Measurements from ENCODE around the gene RANBP17. TPM values are rescaled to one million over a fixed set of nuclear protein-coding genes. Genes with fewer than 3 reads are reported as not detected.
"Not testable (repeated sequence)": the region's sequence is repeated elsewhere in the genome, so short reads cannot be mapped to it uniquely, and the experiment has no call there.

Gene RANBP17
- polyA plus RNA-seq, 1 donor from 2014 or later: 25.5 TPM

- Histone ChIP-seq H3K4me3 (ENCODE audit: low read length) (no peak overlapping the region), H3K9me2 (ENCODE audit: insufficient read depth, low read length) (no peaks in the 10 kb centered on the region), H3K4me2 (ENCODE audit: low read length) (no peak overlapping the region), H3K79me2 (replicated peaks; ENCODE audit: insufficient read depth, low read length) (no peaks in the 10 kb centered on the region), H4K20me1 (ENCODE audit: insufficient read depth) (no peaks in the 10 kb centered on the region), H3K27me3 (ENCODE audit: insufficient read depth, low read depth, low read length) (no peaks in the 10 kb centered on the region), H2AFZ (ENCODE audit: low read depth, low read length) (no peak overlapping the region), H3K36me3 (ENCODE audit: insufficient read depth, low read length) (no peaks in the 10 kb centered on the region), H3K9ac (ENCODE audit: low read length) (no peak overlapping the region), H3K27ac (ENCODE audit: low read length) (no peak overlapping the region), H3F3A (ENCODE audit: insufficient read depth, low read length, poor library complexity, severe bottlenecking) (no peaks in the 10 kb centered on the region), H3K9me3 (ENCODE audit: low read length) (no peaks in the 10 kb centered on the region)
- TF ChIP-seq REST (IDR thresholded peaks at IDR 0.05; ENCODE audit: borderline replicate concordance): no peak
- TF ChIP-seq CTCF (IDR thresholded peaks at IDR 0.05; ENCODE audit: poor library complexity, severe bottlenecking): no peak
- TF ChIP-seq EP300 (conservative IDR thresholded peaks at IDR 0.05; ENCODE audit: poor library complexity, severe bottlenecking): no peak
- TF ChIP-seq EZH2 (IDR thresholded peaks at IDR 0.05; ENCODE audit: borderline replicate concordance, insufficient read depth, low read length, poor library complexity, severe bottlenecking): no peak
- TF ChIP-seq RAD21 (conservative IDR thresholded peaks at IDR 0.05): no peak
- no peak for TF ChIP-seq MXI1 (conservative IDR thresholded peaks at IDR 0.05; ENCODE audit: poor library complexity, severe bottlenecking)
- TF ChIP-seq TAF1 (IDR thresholded peaks at IDR 0.05; ENCODE audit: low read depth): no peak
- no peak for TF ChIP-seq SMC3 (conservative IDR thresholded peaks at IDR 0.05; ENCODE audit: poor library complexity)
Observed at GRCh38 chr5:170923910-170924620, 62.2 kb downstream of the RANBP17 start.

- H3K9me3 ChIP-seq (ENCODE audit: low read length); H3K4me3 ChIP-seq (ENCODE audit: low read length); H3K36me3 ChIP-seq (ENCODE audit: insufficient read depth, low read length); H3K27me3 ChIP-seq (ENCODE audit: insufficient read depth, low read depth, low read length); H2AFZ ChIP-seq (ENCODE audit: low read depth, low read length); H3K9ac ChIP-seq (ENCODE audit: low read length); H3K4me2 ChIP-seq (ENCODE audit: low read length); H3F3A ChIP-seq (ENCODE audit: insufficient read depth, low read length, poor library complexity, severe bottlenecking); H3K9me2 ChIP-seq (ENCODE audit: insufficient read depth, low read length); H4K20me1 ChIP-seq (ENCODE audit: insufficient read depth); H3K79me2 ChIP-seq (replicated peaks; ENCODE audit: insufficient read depth, low read length); H3K27ac ChIP-seq (ENCODE audit: low read length): not testable (repeated sequence)
Observed at GRCh38 chr5:170935534-170936218, 73.9 kb downstream of the RANBP17 start.
